Measurements from ENCODE around the gene SERPINB6. TPM values are rescaled to one million over a fixed set of nuclear protein-coding genes. Genes with fewer than 3 reads are reported as not detected.

SERPINB6 gene
- total RNA-seq, 1 experiment from 2014 or later: 131 TPM

DNA sequence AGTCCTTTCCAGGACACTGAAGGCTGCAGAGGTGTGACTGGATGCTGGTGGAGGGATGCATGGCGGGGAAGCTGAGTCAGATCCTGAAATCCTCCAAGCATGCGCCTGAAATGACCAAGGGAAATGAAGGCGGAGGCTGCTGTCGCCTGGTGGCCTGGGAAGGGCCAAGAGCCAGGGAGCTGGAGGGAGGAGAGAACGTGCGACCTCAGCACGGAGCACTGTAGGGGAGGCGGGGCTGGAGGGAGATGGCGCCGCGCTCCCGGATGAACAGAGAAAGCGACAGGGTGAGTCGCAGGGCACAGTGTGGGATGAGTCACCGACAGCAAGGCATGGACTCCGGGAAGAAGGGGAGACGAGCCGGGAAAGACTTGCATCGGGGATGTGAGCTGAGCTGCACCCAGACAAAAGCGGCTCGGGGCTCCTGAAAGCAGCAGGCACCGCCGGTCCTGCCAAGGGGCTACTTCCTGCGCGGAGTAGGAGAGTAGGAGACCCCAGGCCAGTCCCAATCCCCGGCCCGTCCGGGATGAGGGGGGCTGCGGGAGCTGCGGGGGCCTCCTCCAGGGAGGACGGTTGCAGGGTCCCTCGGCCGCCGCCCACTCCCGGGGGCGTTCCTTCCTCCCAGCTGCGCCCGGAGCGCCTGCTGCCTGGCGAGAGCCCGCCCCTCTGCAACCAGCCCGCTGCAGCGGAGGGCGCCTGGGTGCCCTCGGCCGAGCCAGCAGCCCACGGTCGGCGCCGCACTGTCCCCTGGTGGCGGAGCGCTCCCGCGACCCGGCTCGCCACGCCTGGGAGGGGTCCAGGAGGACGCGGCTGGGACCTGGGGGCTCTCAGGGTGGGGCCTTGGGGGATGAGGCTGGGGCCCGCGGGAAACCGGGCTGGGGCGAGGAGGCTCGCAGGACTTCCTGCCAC is 17.3 kb upstream of the SERPINB6 start:
- intact Hi-C loops (cut with micrococcal nuclease; ENCODE audit: unreplicated experiment): loop anchor here (2.0 kb wide), 1 partner anchor 36 kb away; no protein-coding TSS in a partner anchor

DNA sequence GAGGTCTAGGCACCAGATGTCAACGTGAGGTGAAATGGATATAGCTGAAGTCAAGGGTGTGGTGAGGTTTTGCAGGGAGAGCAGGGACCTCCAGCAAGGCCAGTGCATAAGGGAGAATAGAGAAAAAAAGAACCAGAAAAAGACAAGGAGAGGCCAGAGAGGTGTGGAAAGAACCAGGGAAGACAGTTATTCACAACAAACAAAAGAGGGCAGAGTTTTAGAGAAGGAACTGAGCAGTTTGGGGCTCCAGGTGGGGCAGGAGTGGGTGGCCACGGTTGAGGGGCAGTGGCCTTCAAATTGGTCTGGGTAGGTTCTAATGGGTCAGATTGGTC is 16.7 kb upstream of the SERPINB6 start:
- CTCF ChIA-PET: interaction anchor here (0.6 to 1.7 kb wide), 3 partner anchors 32 to 197 kb away, joined by 3 to 19 read pairs (median 18); no protein-coding TSS in a partner anchor
- H3K9me3 ChIP-seq (ENCODE audit: control insufficient read depth, insufficient read depth, low read depth, low read length): no peaks in the 10 kb centered on the region
- intact Hi-C loops (cut with micrococcal nuclease; ENCODE audit: unreplicated experiment): loop anchor here (2.0 kb wide), 1 partner anchor 35 kb away; no protein-coding TSS in a partner anchor
- H3K27me3 ChIP-seq (ENCODE audit: control insufficient read depth, insufficient read depth, low read length): no peaks in the 10 kb centered on the region
- ATAC-seq (no peak), DNase-seq (ENCODE audit: low read depth, low spot score) (no peak)
- H3K4me3 ChIP-seq (ENCODE audit: low read depth in 2 of 2, low read length in 2 of 2): peak overlapping the region; percentile 77 to 82
- POLR2A ChIA-PET: interaction anchor here (0.6 to 1.0 kb wide), 2 partner anchors 25 to 29 kb away, joined by 4 to 5 read pairs; no protein-coding TSS in a partner anchor
- TF ChIP-seq TCF7L2 (IDR thresholded peaks at IDR 0.05; ENCODE audit: low read depth, low read length) (no peak), POLR2AphosphoS5 (IDR thresholded peaks at IDR 0.05; ENCODE audit: low read depth, low read length) (no peak)
- TF ChIP-seq, protein P1, sequence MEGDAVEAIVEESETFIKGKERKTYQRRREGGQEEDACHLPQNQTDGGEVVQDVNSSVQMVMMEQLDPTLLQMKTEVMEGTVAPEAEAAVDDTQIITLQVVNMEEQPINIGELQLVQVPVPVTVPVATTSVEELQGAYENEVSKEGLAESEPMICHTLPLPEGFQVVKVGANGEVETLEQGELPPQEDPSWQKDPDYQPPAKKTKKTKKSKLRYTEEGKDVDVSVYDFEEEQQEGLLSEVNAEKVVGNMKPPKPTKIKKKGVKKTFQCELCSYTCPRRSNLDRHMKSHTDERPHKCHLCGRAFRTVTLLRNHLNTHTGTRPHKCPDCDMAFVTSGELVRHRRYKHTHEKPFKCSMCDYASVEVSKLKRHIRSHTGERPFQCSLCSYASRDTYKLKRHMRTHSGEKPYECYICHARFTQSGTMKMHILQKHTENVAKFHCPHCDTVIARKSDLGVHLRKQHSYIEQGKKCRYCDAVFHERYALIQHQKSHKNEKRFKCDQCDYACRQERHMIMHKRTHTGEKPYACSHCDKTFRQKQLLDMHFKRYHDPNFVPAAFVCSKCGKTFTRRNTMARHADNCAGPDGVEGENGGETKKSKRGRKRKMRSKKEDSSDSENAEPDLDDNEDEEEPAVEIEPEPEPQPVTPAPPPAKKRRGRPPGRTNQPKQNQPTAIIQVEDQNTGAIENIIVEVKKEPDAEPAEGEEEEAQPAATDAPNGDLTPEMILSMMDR (IDR thresholded peaks at IDR 0.05): no peak
- no TSS peak for BruUV-seq (replicated peaks)
- H3K4me1 ChIP-seq (ENCODE audit: control insufficient read depth, insufficient read depth, low read length): peaks cover 11% of the 10 kb centered on the region
- in situ Hi-C loops (cut with HindIII; ENCODE audit: low pct_unique_long_range_greater_than_20kb, low sequenced_read_pairs): no loop called here
- peak overlapping the region; percentile 98 for H3K27ac ChIP-seq (ENCODE audit: low read length)
- no peaks in the 10 kb centered on the region for H3K36me3 ChIP-seq (ENCODE audit: control insufficient read depth, insufficient read depth, low read length)

More for the DNA sequence above, 17.3 kb upstream of the SERPINB6 start:
- CTCF ChIA-PET: interaction anchor here (0.6 to 1.7 kb wide), 5 partner anchors 31 to 225 kb away, joined by 3 to 19 read pairs (median 3); no protein-coding TSS in a partner anchor
- H3K27ac ChIP-seq (ENCODE audit: low read length): peak overlapping the region; percentile 98
- peak; percentile 83 for TF ChIP-seq SIN3A (IDR thresholded peaks at IDR 0.05; ENCODE audit: borderline replicate concordance, insufficient read depth, low read depth, low read length)
- TF ChIP-seq, protein P2, sequence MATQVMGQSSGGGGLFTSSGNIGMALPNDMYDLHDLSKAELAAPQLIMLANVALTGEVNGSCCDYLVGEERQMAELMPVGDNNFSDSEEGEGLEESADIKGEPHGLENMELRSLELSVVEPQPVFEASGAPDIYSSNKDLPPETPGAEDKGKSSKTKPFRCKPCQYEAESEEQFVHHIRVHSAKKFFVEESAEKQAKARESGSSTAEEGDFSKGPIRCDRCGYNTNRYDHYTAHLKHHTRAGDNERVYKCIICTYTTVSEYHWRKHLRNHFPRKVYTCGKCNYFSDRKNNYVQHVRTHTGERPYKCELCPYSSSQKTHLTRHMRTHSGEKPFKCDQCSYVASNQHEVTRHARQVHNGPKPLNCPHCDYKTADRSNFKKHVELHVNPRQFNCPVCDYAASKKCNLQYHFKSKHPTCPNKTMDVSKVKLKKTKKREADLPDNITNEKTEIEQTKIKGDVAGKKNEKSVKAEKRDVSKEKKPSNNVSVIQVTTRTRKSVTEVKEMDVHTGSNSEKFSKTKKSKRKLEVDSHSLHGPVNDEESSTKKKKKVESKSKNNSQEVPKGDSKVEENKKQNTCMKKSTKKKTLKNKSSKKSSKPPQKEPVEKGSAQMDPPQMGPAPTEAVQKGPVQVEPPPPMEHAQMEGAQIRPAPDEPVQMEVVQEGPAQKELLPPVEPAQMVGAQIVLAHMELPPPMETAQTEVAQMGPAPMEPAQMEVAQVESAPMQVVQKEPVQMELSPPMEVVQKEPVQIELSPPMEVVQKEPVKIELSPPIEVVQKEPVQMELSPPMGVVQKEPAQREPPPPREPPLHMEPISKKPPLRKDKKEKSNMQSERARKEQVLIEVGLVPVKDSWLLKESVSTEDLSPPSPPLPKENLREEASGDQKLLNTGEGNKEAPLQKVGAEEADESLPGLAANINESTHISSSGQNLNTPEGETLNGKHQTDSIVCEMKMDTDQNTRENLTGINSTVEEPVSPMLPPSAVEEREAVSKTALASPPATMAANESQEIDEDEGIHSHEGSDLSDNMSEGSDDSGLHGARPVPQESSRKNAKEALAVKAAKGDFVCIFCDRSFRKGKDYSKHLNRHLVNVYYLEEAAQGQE (IDR thresholded peaks at IDR 0.05; ENCODE audit: insufficient read depth in 1 of 2, low read depth in 2 of 2, low read length in 1 of 2): peak in 1 of 2 experiments; percentile 12; a peak in 1 of 4 replicates
- TF ChIP-seq POLR2AphosphoS5 (IDR thresholded peaks at IDR 0.05; ENCODE audit: low read depth, low read length): peak; percentile 71
- TF ChIP-seq TCF7L2 (IDR thresholded peaks at IDR 0.05; ENCODE audit: low read depth, low read length): no peak
- TF ChIP-seq, protein P1 (IDR thresholded peaks at IDR 0.05): peak; percentile 98
- H3K9me3 ChIP-seq (ENCODE audit: control insufficient read depth, insufficient read depth, low read depth, low read length): no peaks in the 10 kb centered on the region
- in situ Hi-C loops (cut with HindIII; ENCODE audit: low pct_unique_long_range_greater_than_20kb, low sequenced_read_pairs): no loop called here
- ATAC-seq: peak; percentile 89
- peak overlapping the region; percentile 77 to 82 for H3K4me3 ChIP-seq (ENCODE audit: low read depth in 2 of 2, low read length in 2 of 2)
- H3K4me1 ChIP-seq (ENCODE audit: control insufficient read depth, insufficient read depth, low read length): peaks cover 11% of the 10 kb centered on the region
- no peaks in the 10 kb centered on the region for H3K27me3 ChIP-seq (ENCODE audit: control insufficient read depth, insufficient read depth, low read length)
- BruUV-seq (replicated peaks): no TSS peak
- peak; percentile 87 for DNase-seq (ENCODE audit: low read depth, low spot score)
- no peaks in the 10 kb centered on the region for H3K36me3 ChIP-seq (ENCODE audit: control insufficient read depth, insufficient read depth, low read length)
- POLR2A ChIA-PET: interaction anchor here (0.5 to 2.4 kb wide), 5 partner anchors 11 to 97 kb away, joined by 3 to 14 read pairs (median 5); partner anchors contain the start of gene NQO2
